GM12878 (cell line): ENCODE data around the gene TEKT3. TPM values are rescaled to one million over a fixed set of nuclear protein-coding genes. Genes with fewer than 3 reads are reported as not detected.

ENCODE experiments used
- ATAC-seq: fragments of 200-7000 bp; cut with Tn5 transposase; 3 replicates; pipeline ENCODE4 v1.9.1; 2020; ENCODE audit warnings: mild to moderate bottlenecking, moderate library complexity
- BruUV-seq: library from RNA; stranded (reverse); fragments of 400-500 nt; replicated peaks from 2 replicates; lab custom pipeline; 2021; lab: Mats Ljungman, UMichigan
- CTCF ChIA-PET: fragments of 300-600 bp; sonication (Branson Sonifier 250); formaldehyde crosslinking; extraction: SDS; loops from one replicate; lab custom pipeline; 2021; ENCODE audit warnings: inconsistent platforms; lab: Yijun Ruan, JAX
- POLR2A ChIA-PET: fragments of 350-600 bp; formaldehyde crosslinking; extraction: SDS; loops from one replicate; lab custom pipeline; 2021; ENCODE audit warnings: inconsistent platforms; lab: Charles Lee
- RAD21 ChIA-PET: fragments of 300-600 bp; sonication (Branson Sonifier 250); formaldehyde crosslinking; loops from one replicate; lab custom pipeline; 2023; ENCODE audit warnings: antibody characterized with exemption; ENCODE audit not compliant: unreplicated experiment; lab: Charles Lee
- SMC1A ChIA-PET: fragments of 300-600 bp; sonication (Branson Sonifier 250); formaldehyde crosslinking; loops from one replicate; lab custom pipeline; 2023; ENCODE audit not compliant: unreplicated experiment, uncharacterized antibody; lab: Charles Lee
- DNase-seq: peaks from one replicate; pipeline ENCODE4 v3.0.0-alpha.2; 2011; ENCODE audit warnings: low read depth, low spot score
- FAIRE-seq: peaks from 3 replicates; lab custom pipeline; 2011; peaks lifted over from hg19 to GRCh38; lab: Jason Lieb, UNC
- H2AFZ ChIP-seq: 2 replicates; pipeline ENCODE4 v1.6.0; 2011; ENCODE audit warnings: low read depth, low read length, control low read depth; ENCODE audit not compliant: control insufficient read depth
- H3K27ac ChIP-seq: 2 replicates; pipeline ENCODE4 v1.5.1; 2011; ENCODE audit warnings: control low read depth; ENCODE audit not compliant: control insufficient read depth, insufficient read depth
- H3K27me3 ChIP-seq, 2 experiments: replicated peaks in 1 of 2; 2 replicates each; pipeline versions ENCODE4 v1.6.0 to v1.6.1; 2011; ENCODE audit warnings: low read length in 1 of 2; ENCODE audit not compliant: control insufficient read depth in 2 of 2, insufficient read depth in 2 of 2
- H3K36me3 ChIP-seq, 2 experiments: 2 replicates each; pipeline ENCODE4 v1.5.1; 2011; ENCODE audit warnings: low read length in 1 of 2; ENCODE audit not compliant: control insufficient read depth in 2 of 2, insufficient read depth in 2 of 2
- H3K4me1 ChIP-seq: 2 replicates; pipeline ENCODE4 v1.6.1; 2011; ENCODE audit warnings: mild to moderate bottlenecking, low read length, moderate library complexity, mixed read lengths; ENCODE audit not compliant: control insufficient read depth, insufficient read depth
- H3K4me2 ChIP-seq: 2 replicates; pipeline ENCODE4 v1.6.0; 2011; ENCODE audit warnings: control low read depth; ENCODE audit not compliant: control insufficient read depth, insufficient read depth
- H3K4me3 ChIP-seq: fragments of 200-600 bp; sonication (generic); 2 replicates; pipeline ENCODE4 v1.5.1; 2016
- H3K79me2 ChIP-seq: 2 replicates; pipeline ENCODE4 v1.6.0; 2011; ENCODE audit warnings: low read length; ENCODE audit not compliant: control insufficient read depth, insufficient read depth
- H3K9ac ChIP-seq: 2 replicates; pipeline ENCODE4 v1.8.0; 2011; ENCODE audit warnings: low read length, control low read depth, mixed read lengths; ENCODE audit not compliant: control insufficient read depth, insufficient read depth
- H3K9me3 ChIP-seq: replicated peaks from 3 replicates; pipeline ENCODE4 v1.5.1; 2011; ENCODE audit warnings: mild to moderate bottlenecking, low read length; ENCODE audit not compliant: control insufficient read depth, insufficient read depth
- H4K20me1 ChIP-seq: 2 replicates; pipeline ENCODE4 v1.6.0; 2011; ENCODE audit not compliant: control insufficient read depth, insufficient read depth
- CBX5 ChIP-seq: sonication (generic); IDR thresholded peaks from 2 replicates; pipeline ENCODE4 v1.6.1; 2016; ENCODE audit warnings: low read depth, moderate library complexity, mild to moderate bottlenecking, inconsistent platforms
- CREB1 ChIP-seq: IDR thresholded peaks from 2 replicates; pipeline ENCODE4 v1.6.1; 2012; ENCODE audit warnings: low read depth, mild to moderate bottlenecking, inconsistent platforms
- KLF5 ChIP-seq: fragments of 450-650 bp; IDR thresholded peaks from 2 replicates; pipeline ENCODE4 v1.6.1; 2014; ENCODE audit warnings: mild to moderate bottlenecking; ENCODE audit not compliant: partially characterized antibody
- MLLT1 ChIP-seq: fragments of 450-650 bp; IDR thresholded peaks from 2 replicates; pipeline ENCODE4 v1.6.1; 2016; ENCODE audit warnings: mild to moderate bottlenecking
- MYC ChIP-seq: IDR thresholded peaks from 2 replicates; pipeline ENCODE4 v1.6.1; 2011; ENCODE audit warnings: mild to moderate bottlenecking, low read length, moderate library complexity, inconsistent platforms; ENCODE audit not compliant: insufficient read depth, insufficient replicate concordance, insufficient read length, severe bottlenecking
- NFYB ChIP-seq: IDR thresholded peaks from 2 replicates; pipeline ENCODE4 v1.6.1; 2011; ENCODE audit warnings: low read depth, mild to moderate bottlenecking, low read length, improper control_type of control experiment, moderate library complexity; ENCODE audit not compliant: insufficient read depth
- RUNX3 ChIP-seq: IDR thresholded peaks from 2 replicates; pipeline ENCODE4 v1.6.1; 2012; ENCODE audit warnings: low read length, inconsistent platforms
- SMARCA5 ChIP-seq: fragments of 450-650 bp; IDR thresholded peaks from 2 replicates; pipeline ENCODE4 v1.6.1; 2017; ENCODE audit warnings: mild to moderate bottlenecking
- TCF3 ChIP-seq: IDR thresholded peaks from 2 replicates; pipeline ENCODE4 v1.6.1; 2012; ENCODE audit warnings: low read depth, mild to moderate bottlenecking, low read length, borderline replicate concordance; ENCODE audit not compliant: insufficient read depth
- ZNF217 ChIP-seq: fragments of 450-650 bp; IDR thresholded peaks from 2 replicates; pipeline ENCODE4 v1.6.1; 2017; ENCODE audit warnings: antibody characterized with exemption, mild to moderate bottlenecking
- WGBS: methylation state at CpG from one replicate; pipeline ENCODE4 v1.1.6; 2016; ENCODE audit warnings: low lambda C conversion rate; ENCODE audit not compliant: insufficient replicate concordance, insufficient coverage; ENCODE audit errors: missing lambda C conversion rate; 5-methylcytosine and 5-hydroxymethylcytosine counted together
- in situ Hi-C: fragments of 300-500 bp; cut with MboI; formaldehyde crosslinking; loops from 9 replicates; pipeline ENCODE4 v1.14.3; 2018; ENCODE audit warnings: mixed read lengths
- intact Hi-C: fragments of 100-400 bp; cut with micrococcal nuclease; formaldehyde crosslinking; loops from one replicate; pipeline ENCODE4 v1.14.2; 2022; ENCODE audit not compliant: unreplicated experiment
- polyA plus RNA-seq, 11 experiments: library from polyadenylated mRNA; depleted of rRNA in 4 of 11; unstranded in 6 of 11; stranded (reverse) in 5 of 11; fragments of >200 nt; fragmentation: Nextera tagmentation in 4 of 11; fragmentation: Illumina TruSeq in 1 of 11; extraction: Ambion mirVana in 4 of 11; extraction: Trizol in 1 of 11; gene quantifications; 1 replicate in 1 of 11; 2 replicates in 10 of 11; pipeline versions ENCODE4 v1.2.1 to v1.2.3, GENCODE V29; 2011 to 2016; ENCODE audit warnings: inconsistent platforms in 2 of 11, missing spikeins in 2 of 11, low read depth in 1 of 11
- total RNA-seq, 4 experiments: library from RNA; depleted of rRNA in 3 of 4; stranded (reverse); fragments of >200 nt in 3 of 4; fragmentation: Illumina TruSeq in 1 of 4; extraction: Trizol in 1 of 4; gene quantifications; 2 replicates each; pipeline versions ENCODE4 v1.2.1 to v1.2.3, GENCODE V29; 2013 to 2021
- TF ChIP-seq, protein P1 (sequence below): IDR thresholded peaks from 2 replicates; pipeline ENCODE4 v1.6.1; 2012; ENCODE audit warnings: low read depth, low read length, improper control_type of control experiment

TEKT3 gene
- total and polyA plus RNA-seq, 10 of the 15 experiments (the other 5 are each of a cell fraction or from before 2014, with no cell fraction given) = 0.15 TPM; not detected in 9

- ChIA-PET CTCF (no interaction called here), RAD21 (no interaction called here), POLR2A (no interaction called here), SMC1A (no interaction called here)
- no peaks in the 10 kb centered on the region for H3K79me2 ChIP-seq
- no peak overlapping the region for H3K27ac ChIP-seq
- H3K4me3 ChIP-seq = no peak overlapping the region
- no TSS peak for BruUV-seq
- H2AFZ ChIP-seq = no peak overlapping the region
- 32% methylated on average over 9 of the region's 9 CpGs for WGBS
- ATAC-seq (no peak), DNase-seq (no peak), FAIRE-seq (no peak)
- in situ Hi-C loops (no loop called here), intact Hi-C loops (no loop called here)
- H3K9me3 ChIP-seq = no peaks in the 10 kb centered on the region
- no peaks in the 10 kb centered on the region for H3K4me1 ChIP-seq
- H3K36me3 ChIP-seq = no peaks in the 10 kb centered on the region
- no peak overlapping the region for H3K4me2 ChIP-seq
- H3K9ac ChIP-seq = no peak overlapping the region
- H3K27me3 ChIP-seq = no peaks in the 10 kb centered on the region
- H4K20me1 ChIP-seq = no peaks in the 10 kb centered on the region
- no peak for TF ChIP-seq MLLT1
- no peak for TF ChIP-seq MYC
- TF ChIP-seq NFYB = no peak
- no peak for TF ChIP-seq KLF5
- TF ChIP-seq RUNX3 = no peak
Observed at GRCh38 chr17:15371376-15372130, 30.2 kb upstream of the TEKT3 start.

GRCh38 chr17:15368600-15368999, 27.2 kb upstream of the TEKT3 start:
- DNase-seq = no peak
- TF ChIP-seq CBX5 (no peak), RUNX3 (no peak), CREB1 (no peak), SMARCA5 (no peak), NFYB (no peak), TCF3 (no peak), ZNF217 (no peak)
- TF ChIP-seq, protein P1, sequence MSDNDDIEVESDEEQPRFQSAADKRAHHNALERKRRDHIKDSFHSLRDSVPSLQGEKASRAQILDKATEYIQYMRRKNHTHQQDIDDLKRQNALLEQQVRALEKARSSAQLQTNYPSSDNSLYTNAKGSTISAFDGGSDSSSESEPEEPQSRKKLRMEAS = no peak
- in situ Hi-C loops = no loop called here

More at GRCh38 chr17:15368600-15368999, 27.2 kb upstream of the TEKT3 start:
- Histone ChIP-seq H3K36me3 (no peaks in the 10 kb centered on the region), H3K4me3 (no peak overlapping the region), H3K9ac (no peak overlapping the region), H2AFZ (no peak overlapping the region), H4K20me1 (no peaks in the 10 kb centered on the region), H3K79me2 (no peaks in the 10 kb centered on the region), H3K4me2 (no peak overlapping the region), H3K4me1 (no peaks in the 10 kb centered on the region), H3K27me3 (no peaks in the 10 kb centered on the region), H3K9me3 (no peaks in the 10 kb centered on the region), H3K27ac (no peak overlapping the region)
- CTCF ChIA-PET = no interaction called here
- RAD21 ChIA-PET = no interaction called here
- no TSS peak for BruUV-seq
- no peak for FAIRE-seq
- SMC1A ChIA-PET = no interaction called here
- intact Hi-C loops = no loop called here
- WGBS = 33% methylated on average over 2 of the region's 2 CpGs
- ATAC-seq = no peak
- POLR2A ChIA-PET = no interaction called here
